Measurements from ENCODE around the gene YES1.
"Not testable (repeated sequence)": the region's sequence is repeated elsewhere in the genome, so short reads cannot be mapped to it uniquely, and the experiment has no call there.

Gene YES1

GRCh38 chr18:717003-717402 lies 95.0 kb downstream of the YES1 start:
- DNase-seq = no peak

- DNase-seq = no peak
Observed at GRCh38 chr18:715626-716025, 96.4 kb downstream of the YES1 start.

GRCh38 chr18:713135-713490 lies 98.9 kb downstream of the YES1 start:
- no peak for DNase-seq

GRCh38 chr18:712401-713134 lies 99.5 kb downstream of the YES1 start, which contains the start of gene ENOSF1:
Gene ENOSF1, minus strand, starts transcription at chr18:712630. Its CDS starts 43 bp downstream, at chr18:712587.
- peak; percentile 42 for DNase-seq

GRCh38 chr18:711657-712400 lies 100.2 kb downstream of the YES1 start:
- peak; percentile 19 for DNase-seq

- no peak for DNase-seq
Observed at GRCh38 chr18:711310-711656, 100.8 kb downstream of the YES1 start.

GRCh38 chr18:710418-711300 lies 101.4 kb downstream of the YES1 start:
- DNase-seq = no peak

- no peak for DNase-seq
Observed at GRCh38 chr18:709771-710170, 102.3 kb downstream of the YES1 start.

- no peak for DNase-seq
Observed at GRCh38 chr18:708096-708495, 103.9 kb downstream of the YES1 start.

GRCh38 chr18:706405-706804 lies 105.6 kb downstream of the YES1 start:
- DNase-seq = no peak

GRCh38 chr18:703213-703967 lies 108.7 kb downstream of the YES1 start:
- no peak for DNase-seq

- DNase-seq = no peak
Observed at GRCh38 chr18:697800-698199, 114.2 kb downstream of the YES1 start.

GRCh38 chr18:697012-697411 lies 115.0 kb downstream of the YES1 start:
- DNase-seq = no peak

GRCh38 chr18:693466-694187 lies 118.4 kb downstream of the YES1 start:
- no peak for DNase-seq

- DNase-seq = no peak
Observed at GRCh38 chr18:692824-693223, 119.2 kb downstream of the YES1 start.

GRCh38 chr18:688323-688722 lies 123.7 kb downstream of the YES1 start:
- DNase-seq = no peak

- no peak for DNase-seq
Observed at GRCh38 chr18:686339-687111, 125.5 kb downstream of the YES1 start.

GRCh38 chr18:685438-685837 lies 126.6 kb downstream of the YES1 start:
- no peak for DNase-seq

- DNase-seq = no peak
Observed at GRCh38 chr18:683531-683930, 128.5 kb downstream of the YES1 start.

GRCh38 chr18:682833-683232 lies 129.2 kb downstream of the YES1 start:
- no peak for DNase-seq

GRCh38 chr18:682416-682815 lies 129.6 kb downstream of the YES1 start:
- DNase-seq = not testable (repeated sequence)
